HEK293 (cell line): ENCODE measurements around the gene MFSD11.

Experiments used
- EGR2 ChIP-seq: fragments of 450-650 bp; formaldehyde crosslinking; IDR thresholded peaks from 2 replicates; pipeline ENCODE4 v1.5.1; 2016; ENCODE audit warnings: low read depth, missing biosample characterization, missing genetic modification characterization
- GLIS2 ChIP-seq: fragments of 450-650 bp; formaldehyde crosslinking; IDR thresholded peaks from 2 replicates; pipeline ENCODE4 v1.5.1; 2016; ENCODE audit warnings: missing biosample characterization, missing genetic modification characterization
- HOXA7 ChIP-seq: sonication (generic); formaldehyde crosslinking; IDR thresholded peaks from 2 replicates; pipeline ENCODE4 v1.8.1; 2022; ENCODE audit warnings: missing genetic modification reagents, borderline replicate concordance
- KLF9 ChIP-seq: fragments of 450-650 bp; formaldehyde crosslinking; IDR thresholded peaks from 2 replicates; pipeline ENCODE4 v1.5.1; 2016; ENCODE audit warnings: missing biosample characterization, missing genetic modification characterization, low read depth
- SETDB1 ChIP-seq: IDR thresholded peaks from one replicate; pipeline ENCODE4 v1.6.1; 2017; ENCODE audit warnings: mild to moderate bottlenecking, low read length, moderate library complexity, mixed read lengths; ENCODE audit not compliant: insufficient read length
- SP3 ChIP-seq: fragments of 450-650 bp; formaldehyde crosslinking; IDR thresholded peaks from 2 replicates; pipeline ENCODE4 v1.5.1; 2016; ENCODE audit warnings: missing biosample characterization, missing genetic modification characterization
- ZBTB21 ChIP-seq: fragments of 450-650 bp; formaldehyde crosslinking; IDR thresholded peaks from 2 replicates; pipeline ENCODE4 v1.5.1; 2017; ENCODE audit warnings: missing biosample characterization, missing genetic modification characterization
- ZBTB26 ChIP-seq: fragments of 450-650 bp; formaldehyde crosslinking; optimal IDR thresholded peaks from 2 replicates; pipeline ENCODE3; 2016; ENCODE audit warnings: missing biosample characterization, mild to moderate bottlenecking, missing genetic modification characterization
- ZBTB6 ChIP-seq: fragments of 450-650 bp; formaldehyde crosslinking; IDR thresholded peaks from 2 replicates; pipeline ENCODE4 v1.5.1; 2017; ENCODE audit warnings: missing biosample characterization, missing genetic modification characterization
- ZFP41 ChIP-seq: fragments of 450-650 bp; formaldehyde crosslinking; IDR thresholded peaks from 2 replicates; pipeline ENCODE4 v1.5.1; 2016; ENCODE audit warnings: missing biosample characterization, missing genetic modification characterization, borderline replicate concordance
- ZNF132 ChIP-seq: fragments of 450-650 bp; formaldehyde crosslinking; IDR thresholded peaks from 2 replicates; pipeline ENCODE4 v1.5.1; 2017; ENCODE audit warnings: missing biosample characterization, missing genetic modification characterization, borderline replicate concordance
- ZNF138 ChIP-seq: fragments of 450-650 bp; formaldehyde crosslinking; IDR thresholded peaks from 2 replicates; pipeline ENCODE4 v1.5.1; 2016; ENCODE audit warnings: missing biosample characterization, missing genetic modification characterization, borderline replicate concordance
- ZNF16 ChIP-seq: fragments of 450-650 bp; formaldehyde crosslinking; IDR thresholded peaks from 2 replicates; pipeline ENCODE4 v1.5.1; 2016; ENCODE audit warnings: low read depth, missing biosample characterization, missing genetic modification characterization
- ZNF184 ChIP-seq: fragments of 450-650 bp; IDR thresholded peaks from 2 replicates; pipeline ENCODE4 v1.5.1; 2018; ENCODE audit warnings: missing biosample characterization, mild to moderate bottlenecking, missing genetic modification characterization
- ZNF24 ChIP-seq: fragments of 450-650 bp; formaldehyde crosslinking; IDR thresholded peaks from 2 replicates; pipeline ENCODE4 v1.5.1; 2016; ENCODE audit warnings: missing biosample characterization, missing genetic modification characterization
- ZNF274 ChIP-seq, 2 experiments: fragments of 200-500 bp in 1 of 2; fragments of 450-650 bp in 1 of 2; sonication (Bioruptor generic) in 1 of 2; formaldehyde crosslinking in 1 of 2; IDR thresholded peaks; 2 replicates each; pipeline versions ENCODE4 v1.5.1 to v1.6.1; 2014 to 2016; ENCODE audit warnings: borderline replicate concordance in 1 of 2, inconsistent platforms in 1 of 2, low read length in 1 of 2, missing biosample characterization in 1 of 2, missing genetic modification characterization in 1 of 2
- ZNF335 ChIP-seq: fragments of 450-650 bp; formaldehyde crosslinking; conservative IDR thresholded peaks from 2 replicates; pipeline ENCODE4 v1.5.1; 2016; ENCODE audit warnings: missing biosample characterization, missing genetic modification characterization
- ZNF341 ChIP-seq: fragments of 450-650 bp; formaldehyde crosslinking; IDR thresholded peaks from 2 replicates; pipeline ENCODE4; 2016; ENCODE audit warnings: low read depth, missing biosample characterization, missing genetic modification characterization
- ZNF398 ChIP-seq: fragments of 450-650 bp; formaldehyde crosslinking; IDR thresholded peaks from 2 replicates; pipeline ENCODE4 v1.5.1; 2017; ENCODE audit warnings: missing biosample characterization, missing genetic modification characterization
- ZNF596 ChIP-seq: fragments of 450-650 bp; IDR thresholded peaks from 2 replicates; pipeline ENCODE4 v1.5.0; 2018; ENCODE audit warnings: missing biosample characterization, mild to moderate bottlenecking, missing genetic modification characterization, moderate library complexity
- ZNF768 ChIP-seq: fragments of 450-650 bp; formaldehyde crosslinking; IDR thresholded peaks from 2 replicates; pipeline ENCODE4 v1.5.1; 2018; ENCODE audit warnings: missing biosample characterization, mild to moderate bottlenecking, missing genetic modification characterization
- ZNF843 ChIP-seq: fragments of 450-650 bp; formaldehyde crosslinking; IDR thresholded peaks from 2 replicates; pipeline ENCODE4 v1.5.1; 2016; ENCODE audit warnings: missing biosample characterization, missing genetic modification characterization
- ZSCAN16 ChIP-seq: fragments of 450-650 bp; formaldehyde crosslinking; IDR thresholded peaks from 2 replicates; pipeline ENCODE4 v1.5.1; 2016; ENCODE audit warnings: missing biosample characterization, missing genetic modification characterization
- TF ChIP-seq, protein P1 (sequence below): fragments of 450-650 bp; formaldehyde crosslinking; IDR thresholded peaks from 2 replicates; pipeline ENCODE4 v1.5.1; 2016; ENCODE audit warnings: missing biosample characterization, missing genetic modification characterization
- TF ChIP-seq, protein P2 (sequence below): fragments of 450-650 bp; formaldehyde crosslinking; IDR thresholded peaks from 2 replicates; pipeline ENCODE4 v1.5.1; 2016; ENCODE audit warnings: missing biosample characterization, missing genetic modification characterization
- TF ChIP-seq, protein P3 (sequence below): fragments of 450-650 bp; formaldehyde crosslinking; IDR thresholded peaks from 2 replicates; pipeline ENCODE4 v1.5.1; 2017; ENCODE audit warnings: missing biosample characterization, missing genetic modification characterization

Gene MFSD11

DNA sequence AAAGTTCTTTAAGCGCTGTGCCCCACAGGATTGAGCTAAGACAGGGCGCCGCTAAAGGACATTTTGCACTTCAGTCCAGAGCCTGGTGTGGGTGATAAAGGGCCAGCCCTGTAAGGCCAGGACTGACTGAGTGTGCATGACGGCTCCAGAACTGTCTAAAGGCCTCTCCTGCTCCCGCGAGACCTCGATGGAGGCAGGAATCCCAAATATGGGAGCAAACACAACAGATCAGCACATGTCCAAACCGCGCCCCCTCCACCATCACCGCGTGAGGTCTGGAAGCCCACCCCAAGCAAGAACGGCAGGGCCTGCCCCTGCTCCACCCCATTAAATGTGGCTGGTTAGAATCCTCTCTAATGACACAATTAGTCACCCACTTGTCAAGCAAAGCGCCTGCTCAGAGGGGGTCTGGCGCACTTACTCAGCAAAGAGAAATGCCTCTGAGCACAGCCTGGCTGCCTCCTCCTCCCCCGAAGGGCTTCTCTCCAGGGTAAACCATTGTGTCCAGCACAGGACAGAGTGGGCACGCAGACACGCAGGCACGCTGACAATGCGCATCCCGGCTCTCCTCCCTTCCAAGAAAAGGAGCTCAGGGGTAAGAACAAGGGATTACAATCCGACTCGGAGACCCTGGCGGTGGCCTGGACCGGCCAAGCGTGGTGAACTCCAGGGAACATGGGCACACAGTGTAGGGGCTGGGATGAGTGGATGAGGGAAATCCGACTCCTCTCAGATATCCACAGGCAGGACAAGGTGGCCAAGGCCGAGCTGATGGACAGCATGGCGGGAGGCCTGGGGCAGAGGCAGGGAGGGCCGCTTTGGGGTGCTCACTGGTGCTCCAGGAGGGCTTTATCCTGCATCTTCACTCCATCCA is 28.6 kb upstream of the MFSD11 start (continued):
- TF ChIP-seq ZBTB26 (tag by site-specific recombination) (peak; percentile 32), KLF9 (tag by site-specific recombination) (peak; percentile 81), ZFP41 (tag by site-specific recombination) (no peak), ZNF335 (peak; percentile 25), SETDB1 (no peak), ZNF843 (tag by site-specific recombination) (peak; percentile 69), ZSCAN16 (tag by site-specific recombination) (no peak), ZBTB21 (tag by site-specific recombination) (peak; percentile 79; the same call in 1 of the 2 replicates), ZBTB6 (tag by site-specific recombination) (peak; percentile 88), ZNF398 (tag by site-specific recombination) (peak; percentile 98), HOXA7 (CRISPR knock-in tag) (no peak), ZNF16 (tag by site-specific recombination) (no peak), ZNF184 (tag by site-specific recombination) (0 out of 2 replicates have a peak, but pooled peaks have one; percentile 63), ZNF768 (no peak), ZNF24 (tag by site-specific recombination) (peak; percentile 75), ZNF132 (no peak), ZNF596 (tag by site-specific recombination) (no peak; the same call in 1 of the 2 replicates), ZNF138 (tag by site-specific recombination) (no peak), SP3 (tag by site-specific recombination) (peak; percentile 84), EGR2 (tag by site-specific recombination) (0 out of 2 replicates have a peak, but pooled peaks have one; percentile 32), ZNF274 (IDR thresholded peaks at IDR 0.05; ENCODE audit: low read length) (no peak), ZNF274 (tag by site-specific recombination; IDR thresholded peaks at IDR 0.05; ENCODE audit: borderline replicate concordance) (no peak), ZNF341 (tag by site-specific recombination) (peak; percentile 91), GLIS2 (tag by site-specific recombination) (peak; percentile 96)
- TF ChIP-seq, protein P1, sequence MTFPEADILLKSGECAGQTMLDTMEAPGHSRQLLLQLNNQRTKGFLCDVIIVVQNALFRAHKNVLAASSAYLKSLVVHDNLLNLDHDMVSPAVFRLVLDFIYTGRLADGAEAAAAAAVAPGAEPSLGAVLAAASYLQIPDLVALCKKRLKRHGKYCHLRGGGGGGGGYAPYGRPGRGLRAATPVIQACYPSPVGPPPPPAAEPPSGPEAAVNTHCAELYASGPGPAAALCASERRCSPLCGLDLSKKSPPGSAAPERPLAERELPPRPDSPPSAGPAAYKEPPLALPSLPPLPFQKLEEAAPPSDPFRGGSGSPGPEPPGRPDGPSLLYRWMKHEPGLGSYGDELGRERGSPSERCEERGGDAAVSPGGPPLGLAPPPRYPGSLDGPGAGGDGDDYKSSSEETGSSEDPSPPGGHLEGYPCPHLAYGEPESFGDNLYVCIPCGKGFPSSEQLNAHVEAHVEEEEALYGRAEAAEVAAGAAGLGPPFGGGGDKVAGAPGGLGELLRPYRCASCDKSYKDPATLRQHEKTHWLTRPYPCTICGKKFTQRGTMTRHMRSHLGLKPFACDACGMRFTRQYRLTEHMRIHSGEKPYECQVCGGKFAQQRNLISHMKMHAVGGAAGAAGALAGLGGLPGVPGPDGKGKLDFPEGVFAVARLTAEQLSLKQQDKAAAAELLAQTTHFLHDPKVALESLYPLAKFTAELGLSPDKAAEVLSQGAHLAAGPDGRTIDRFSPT = peak; percentile 75
- TF ChIP-seq, protein P2, sequence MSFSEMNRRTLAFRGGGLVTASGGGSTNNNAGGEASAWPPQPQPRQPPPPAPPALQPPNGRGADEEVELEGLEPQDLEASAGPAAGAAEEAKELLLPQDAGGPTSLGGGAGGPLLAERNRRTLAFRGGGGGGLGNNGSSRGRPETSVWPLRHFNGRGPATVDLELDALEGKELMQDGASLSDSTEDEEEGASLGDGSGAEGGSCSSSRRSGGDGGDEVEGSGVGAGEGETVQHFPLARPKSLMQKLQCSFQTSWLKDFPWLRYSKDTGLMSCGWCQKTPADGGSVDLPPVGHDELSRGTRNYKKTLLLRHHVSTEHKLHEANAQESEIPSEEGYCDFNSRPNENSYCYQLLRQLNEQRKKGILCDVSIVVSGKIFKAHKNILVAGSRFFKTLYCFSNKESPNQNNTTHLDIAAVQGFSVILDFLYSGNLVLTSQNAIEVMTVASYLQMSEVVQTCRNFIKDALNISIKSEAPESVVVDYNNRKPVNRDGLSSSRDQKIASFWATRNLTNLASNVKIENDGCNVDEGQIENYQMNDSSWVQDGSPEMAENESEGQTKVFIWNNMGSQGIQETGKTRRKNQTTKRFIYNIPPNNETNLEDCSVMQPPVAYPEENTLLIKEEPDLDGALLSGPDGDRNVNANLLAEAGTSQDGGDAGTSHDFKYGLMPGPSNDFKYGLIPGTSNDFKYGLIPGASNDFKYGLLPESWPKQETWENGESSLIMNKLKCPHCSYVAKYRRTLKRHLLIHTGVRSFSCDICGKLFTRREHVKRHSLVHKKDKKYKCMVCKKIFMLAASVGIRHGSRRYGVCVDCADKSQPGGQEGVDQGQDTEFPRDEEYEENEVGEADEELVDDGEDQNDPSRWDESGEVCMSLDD (tag by site-specific recombination) = peak; percentile 52; the same call in 1 of the 2 replicates
- TF ChIP-seq, protein P3, sequence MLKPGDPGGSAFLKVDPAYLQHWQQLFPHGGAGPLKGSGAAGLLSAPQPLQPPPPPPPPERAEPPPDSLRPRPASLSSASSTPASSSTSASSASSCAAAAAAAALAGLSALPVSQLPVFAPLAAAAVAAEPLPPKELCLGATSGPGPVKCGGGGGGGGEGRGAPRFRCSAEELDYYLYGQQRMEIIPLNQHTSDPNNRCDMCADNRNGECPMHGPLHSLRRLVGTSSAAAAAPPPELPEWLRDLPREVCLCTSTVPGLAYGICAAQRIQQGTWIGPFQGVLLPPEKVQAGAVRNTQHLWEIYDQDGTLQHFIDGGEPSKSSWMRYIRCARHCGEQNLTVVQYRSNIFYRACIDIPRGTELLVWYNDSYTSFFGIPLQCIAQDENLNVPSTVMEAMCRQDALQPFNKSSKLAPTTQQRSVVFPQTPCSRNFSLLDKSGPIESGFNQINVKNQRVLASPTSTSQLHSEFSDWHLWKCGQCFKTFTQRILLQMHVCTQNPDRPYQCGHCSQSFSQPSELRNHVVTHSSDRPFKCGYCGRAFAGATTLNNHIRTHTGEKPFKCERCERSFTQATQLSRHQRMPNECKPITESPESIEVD = no peak
